Activated CD4-positive, alpha-beta T cell treated with anti-CD3 and anti-CD28 coated beads, Interleukin-10, Interleukin-2, amounts not matched to agents 100 ng/mL and 50 ng/mL, durations not matched to agents 16 hours and 8 hours (primary cell): ENCODE results near the gene AMBRA1.
A peak's percentile ranks its signal among the peaks of the same experiment; 100 is the strongest.
"Not testable (repeated sequence)": the region's sequence is repeated elsewhere in the genome, so short reads cannot be mapped to it uniquely, and the experiment has no call there.

ENCODE experiments used
- DNase-seq: peaks from one replicate; pipeline ENCODE4 v3.0.0-alpha.2; 2020

Gene AMBRA1

DNA sequence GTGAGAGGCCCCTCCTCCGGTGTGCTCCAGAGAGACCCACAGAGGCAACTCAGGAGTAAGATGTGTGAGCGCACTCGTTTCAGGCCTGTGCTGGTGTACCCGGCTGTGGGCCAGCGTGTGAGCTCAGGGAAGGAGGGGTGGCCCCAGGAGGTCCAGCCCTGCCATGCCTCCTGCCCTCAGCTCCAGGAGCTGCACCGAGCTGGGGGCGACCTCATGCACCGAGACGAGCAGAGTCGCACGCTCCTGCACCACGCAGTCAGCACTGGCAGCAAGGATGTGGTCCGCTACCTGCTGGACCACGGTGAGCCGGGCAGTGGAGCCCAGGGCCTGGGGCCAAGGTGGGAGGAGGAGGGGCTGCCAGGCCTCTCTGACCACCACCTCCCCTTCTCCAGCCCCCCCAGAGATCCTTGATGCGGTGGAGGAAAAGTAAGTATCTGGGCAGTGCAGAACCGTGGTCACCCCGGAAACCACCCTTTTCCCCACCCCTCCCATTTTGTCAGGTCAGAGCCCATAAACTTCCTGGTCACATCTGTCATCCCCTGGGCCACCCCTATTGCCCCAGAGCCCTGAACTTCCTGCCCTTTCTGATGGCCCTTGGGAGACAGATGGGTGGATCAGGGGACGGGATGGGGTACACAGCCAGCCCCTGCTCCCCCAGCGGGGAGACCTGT lies 214.9 kb downstream of the AMBRA1 start:
- no peak for DNase-seq

DNA sequence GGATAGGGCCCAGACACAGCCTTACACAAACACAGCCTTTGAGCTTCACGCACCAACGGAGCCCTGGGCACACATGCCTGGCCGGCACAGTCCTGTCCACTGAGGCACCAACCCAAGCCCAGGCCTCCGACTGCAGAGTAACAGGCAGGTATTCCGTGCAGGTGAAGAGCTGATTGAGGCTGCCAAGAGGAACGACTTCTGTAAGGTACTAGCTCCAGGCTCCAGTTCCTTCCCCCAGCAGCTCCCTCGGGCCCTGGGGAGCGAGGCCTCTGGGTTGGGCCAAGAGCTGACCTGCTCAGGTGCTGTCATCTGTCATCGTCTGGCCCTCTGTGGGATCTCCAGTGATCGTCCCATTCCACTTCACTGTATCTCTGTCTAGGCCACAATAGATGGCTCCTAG lies 215.5 kb downstream of the AMBRA1 start:
- DNase-seq, result no peak

DNA sequence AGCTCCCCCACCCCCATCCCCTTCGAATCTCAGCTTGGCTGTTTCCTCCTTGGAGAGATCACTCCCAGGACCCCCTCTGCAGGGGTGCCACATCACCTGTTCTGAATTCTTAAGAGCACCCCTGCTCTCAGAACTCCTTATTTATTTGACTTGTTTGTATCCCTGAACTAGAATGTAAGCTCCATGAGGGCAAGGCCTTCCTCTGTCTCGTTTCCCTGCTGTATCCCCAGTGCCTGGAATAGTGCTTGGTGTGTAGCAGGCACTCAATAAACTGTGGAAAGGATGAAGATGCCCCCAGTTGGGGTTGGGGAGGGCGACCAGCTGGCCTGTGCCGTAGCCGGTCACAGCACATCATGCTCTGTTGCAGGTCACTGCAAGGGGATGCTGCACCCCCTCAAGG lies 216.0 kb downstream of the AMBRA1 start:
- no peak for DNase-seq

DNA sequence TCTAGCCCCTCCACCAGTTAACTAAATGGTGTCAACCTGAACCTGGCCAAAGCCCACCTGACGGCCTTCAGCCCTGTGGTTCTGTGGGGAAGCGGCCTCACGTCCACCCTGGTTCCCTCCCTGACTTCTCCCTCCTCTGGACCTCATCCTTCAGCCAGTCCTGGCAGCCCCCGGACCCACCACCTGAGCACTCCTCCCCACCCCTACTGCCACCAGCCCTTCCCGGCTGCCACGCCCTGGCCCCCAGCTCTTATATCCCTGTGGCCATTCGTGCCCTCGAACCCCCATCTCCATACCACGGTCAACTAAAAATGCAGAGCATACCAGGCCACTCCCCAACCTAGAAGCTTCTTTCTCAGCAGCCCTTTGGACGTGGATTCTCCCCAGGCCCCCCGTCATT lies 216.5 kb downstream of the AMBRA1 start:
- no peak for DNase-seq

DNA sequence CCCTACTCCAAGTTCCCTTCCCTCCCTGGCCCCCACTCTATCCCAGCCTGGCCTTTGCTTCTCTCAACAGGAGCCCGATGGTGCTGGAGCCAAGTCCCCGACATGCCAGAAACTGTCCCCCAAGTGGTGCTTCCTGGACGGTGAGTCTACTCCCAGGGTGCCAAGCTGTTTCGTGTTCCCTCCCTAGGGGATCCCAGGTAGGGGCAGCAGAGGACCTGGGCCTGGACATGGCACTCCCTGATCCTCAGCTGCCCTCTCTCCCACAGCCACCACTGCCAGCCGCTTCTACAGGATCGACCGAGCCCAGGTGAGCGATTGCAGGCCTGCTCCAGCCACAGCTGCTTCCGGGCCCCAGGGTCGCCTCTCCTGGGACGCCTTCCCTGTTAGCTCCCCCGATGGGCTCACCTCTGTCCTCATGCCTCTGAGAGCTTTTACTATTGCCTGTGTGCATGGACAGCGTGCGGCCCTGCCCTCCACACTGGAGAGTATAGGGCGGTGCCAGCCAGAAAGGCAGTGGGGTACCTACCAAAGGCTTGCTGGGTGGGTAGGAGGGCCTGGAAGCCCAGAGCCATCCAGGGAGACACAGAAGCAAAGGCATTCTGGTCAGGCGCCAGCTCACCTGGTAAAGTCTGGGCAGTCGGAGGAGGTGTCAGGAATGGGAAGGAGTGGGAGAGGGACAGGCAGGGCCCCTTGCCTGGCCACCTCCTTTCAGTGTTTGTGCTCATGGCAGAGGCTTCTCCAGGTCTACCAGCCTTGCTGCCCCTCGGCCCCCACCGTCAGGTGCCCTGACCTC lies 217.4 kb downstream of the AMBRA1 start:
- DNase-seq, result no peak

DNA sequence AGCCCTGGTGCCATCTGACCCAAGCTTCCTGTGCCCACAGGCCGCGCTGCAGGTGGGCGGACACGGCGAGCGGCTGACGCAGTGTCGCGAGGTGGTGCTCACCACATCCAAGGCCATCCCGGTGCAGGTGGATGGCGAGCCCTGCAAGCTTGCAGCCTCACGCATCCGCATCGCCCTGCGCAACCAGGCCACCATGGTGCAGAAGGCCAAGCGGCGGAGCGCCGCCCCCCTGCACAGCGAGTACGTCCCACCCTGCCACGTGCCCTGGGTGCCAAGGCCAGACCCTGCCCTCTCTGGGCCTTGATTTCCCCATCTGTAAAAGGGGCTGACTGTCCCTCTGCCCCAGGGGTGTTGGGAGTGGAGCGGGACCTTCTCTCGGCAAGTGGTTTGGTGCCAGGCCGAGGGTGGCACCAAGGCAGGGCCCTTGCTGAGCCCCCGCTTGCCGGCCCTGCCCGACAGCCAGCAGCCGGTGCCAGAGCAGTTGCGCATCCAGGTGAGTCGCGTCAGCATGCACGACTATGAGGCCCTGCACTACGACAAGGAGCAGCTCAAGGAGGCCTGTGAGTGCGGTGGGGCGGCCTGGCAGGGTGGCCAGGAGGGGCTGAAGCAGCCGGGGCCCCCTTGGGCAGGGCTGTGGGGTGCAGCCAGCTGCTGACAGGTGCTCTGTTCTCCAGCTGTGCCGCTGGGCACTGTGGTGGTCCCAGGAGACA lies 218.3 kb downstream of the AMBRA1 start:
- DNase-seq, result no peak

DNA sequence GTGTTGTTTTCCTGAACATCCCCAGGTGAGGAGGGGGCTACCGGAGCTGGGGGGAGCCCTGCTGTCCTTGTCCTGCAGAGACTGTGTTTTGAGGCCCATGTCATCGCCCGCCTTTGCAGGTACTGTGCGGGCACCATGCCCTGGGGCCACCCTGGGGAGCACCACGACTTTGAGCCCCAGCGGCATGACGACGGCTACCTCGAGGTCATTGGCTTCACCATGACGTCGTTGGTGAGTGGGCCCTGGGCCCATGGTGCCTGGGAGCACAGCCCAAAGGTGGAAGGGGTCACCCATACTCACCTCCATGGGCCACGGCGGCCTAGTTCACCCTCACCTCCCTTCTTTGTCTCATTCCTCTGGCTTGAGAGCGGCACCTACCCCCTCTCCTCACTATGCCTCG lies 219.0 kb downstream of the AMBRA1 start:
- no peak for DNase-seq

DNA sequence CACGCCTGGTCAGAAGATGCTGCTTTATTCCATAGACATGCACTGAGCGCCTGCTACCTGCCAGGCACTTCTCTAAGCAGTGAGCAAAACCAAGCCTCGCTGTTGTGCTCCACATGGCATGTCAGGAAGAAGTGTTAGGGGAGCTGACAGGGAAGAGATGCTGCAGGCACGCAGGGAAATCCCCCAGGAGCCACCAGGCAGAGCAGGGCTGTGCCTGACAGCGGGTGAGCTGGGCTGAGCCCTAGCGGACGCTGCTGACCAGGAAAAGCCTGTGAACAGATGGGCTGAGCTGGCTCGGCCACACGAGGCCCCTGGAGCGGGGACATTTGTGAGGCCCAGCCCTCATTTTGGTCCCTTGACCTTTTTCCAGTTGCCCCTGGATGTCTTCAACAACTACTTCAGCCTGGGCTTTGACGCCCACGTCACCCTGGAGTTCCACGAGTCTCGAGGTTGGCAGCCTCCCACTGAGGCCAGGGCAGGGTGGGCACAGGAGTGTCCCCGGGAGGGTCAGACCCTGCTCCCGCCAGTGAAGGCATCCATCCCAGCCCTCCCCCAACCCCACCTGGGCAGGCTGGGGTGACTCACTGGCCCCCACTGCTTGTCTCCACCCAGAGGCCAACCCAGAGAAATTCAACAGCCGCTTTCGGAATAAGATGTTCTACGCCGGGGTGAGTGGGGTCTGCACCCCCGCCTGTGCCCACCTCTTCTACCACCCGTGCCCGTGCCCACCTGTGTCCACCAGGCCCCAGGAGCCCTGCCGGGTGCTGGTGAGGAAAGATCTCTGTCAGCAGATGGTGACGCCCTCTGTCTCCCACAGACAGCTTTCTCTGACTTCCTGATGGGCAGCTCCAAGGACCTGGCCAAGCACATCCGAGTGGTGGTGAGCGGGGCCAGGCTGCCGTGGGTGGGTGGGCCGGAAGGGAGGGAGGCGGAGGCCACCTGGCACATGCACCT lies 219.8 kb downstream of the AMBRA1 start:
- DNase-seq, result no peak

DNA sequence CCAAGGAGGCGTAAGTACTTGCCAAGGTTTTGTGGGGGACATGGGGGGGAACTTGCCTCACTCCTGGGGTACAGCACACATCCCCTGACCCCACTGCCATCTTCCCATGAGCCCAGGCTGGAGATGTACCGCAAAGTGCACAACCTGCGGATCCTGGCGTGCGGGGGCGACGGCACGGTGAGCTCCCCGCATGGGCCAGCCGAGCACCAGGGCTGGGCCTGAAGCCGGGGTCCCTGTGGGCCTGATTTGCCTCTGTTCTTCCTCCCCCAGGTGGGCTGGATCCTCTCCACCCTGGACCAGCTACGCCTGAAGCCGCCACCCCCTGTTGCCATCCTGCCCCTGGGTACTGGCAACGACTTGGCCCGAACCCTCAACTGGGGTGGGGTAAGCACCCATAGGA lies 221.3 kb downstream of the AMBRA1 start:
- DNase-seq, result not testable (repeated sequence)

DNA sequence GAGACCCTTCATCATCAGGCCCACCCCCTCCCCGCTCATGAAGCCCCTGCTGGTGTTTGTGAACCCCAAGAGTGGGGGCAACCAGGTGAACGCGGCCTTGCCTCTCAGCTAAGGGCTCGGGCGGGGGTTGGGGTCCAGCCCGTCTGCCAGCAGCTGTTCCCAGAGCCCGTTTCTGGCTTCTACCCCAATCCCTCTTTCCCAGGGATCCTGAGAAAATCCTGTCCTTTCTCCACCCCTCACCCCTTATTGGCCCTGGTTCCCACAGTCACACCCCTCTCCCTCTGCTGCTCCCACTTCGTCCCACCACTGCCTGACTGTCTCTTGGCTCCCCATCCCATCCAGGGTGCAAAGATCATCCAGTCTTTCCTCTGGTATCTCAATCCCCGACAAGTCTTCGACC lies 221.7 kb downstream of the AMBRA1 start:
- no peak for DNase-seq

DNA sequence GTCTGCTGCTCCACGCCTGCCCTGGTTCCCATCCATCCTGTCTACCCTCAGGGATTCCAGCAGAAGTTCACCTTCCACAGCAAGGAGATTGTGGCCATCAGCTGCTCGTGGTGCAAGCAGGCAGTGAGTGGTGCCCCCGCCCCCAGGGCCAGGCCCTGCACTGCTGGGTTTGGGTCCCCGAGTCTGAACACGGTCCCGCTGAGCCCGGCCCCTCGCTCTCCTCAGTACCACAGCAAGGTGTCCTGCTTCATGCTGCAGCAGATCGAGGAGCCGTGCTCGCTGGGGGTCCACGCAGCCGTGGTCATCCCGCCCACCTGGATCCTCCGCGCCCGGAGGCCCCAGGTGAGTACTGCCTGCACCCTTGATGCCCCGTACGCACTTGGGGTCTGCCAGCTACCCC lies 222.6 kb downstream of the AMBRA1 start:
- DNase-seq, result not testable (repeated sequence)

DNA sequence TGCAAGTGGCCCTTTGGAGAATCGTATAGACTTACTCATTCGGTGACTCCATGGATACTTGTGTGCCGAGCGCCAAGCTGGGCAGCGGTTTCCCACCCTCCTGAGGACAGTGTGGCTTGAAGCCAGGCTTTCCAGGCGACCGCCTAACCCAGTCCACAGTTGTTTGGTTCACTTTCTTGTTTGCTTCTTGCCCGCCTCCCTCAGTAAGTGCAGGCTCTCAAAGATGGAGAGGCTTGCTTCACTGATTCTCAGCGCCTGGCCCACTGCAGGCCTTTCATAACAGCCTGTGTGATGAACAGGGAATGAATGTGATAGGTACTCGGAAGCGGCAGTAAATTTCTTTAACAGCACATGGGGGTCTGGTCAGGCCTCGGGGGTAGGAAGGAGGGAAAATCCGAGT lies 223.6 kb downstream of the AMBRA1 start:
- no peak for DNase-seq

DNA sequence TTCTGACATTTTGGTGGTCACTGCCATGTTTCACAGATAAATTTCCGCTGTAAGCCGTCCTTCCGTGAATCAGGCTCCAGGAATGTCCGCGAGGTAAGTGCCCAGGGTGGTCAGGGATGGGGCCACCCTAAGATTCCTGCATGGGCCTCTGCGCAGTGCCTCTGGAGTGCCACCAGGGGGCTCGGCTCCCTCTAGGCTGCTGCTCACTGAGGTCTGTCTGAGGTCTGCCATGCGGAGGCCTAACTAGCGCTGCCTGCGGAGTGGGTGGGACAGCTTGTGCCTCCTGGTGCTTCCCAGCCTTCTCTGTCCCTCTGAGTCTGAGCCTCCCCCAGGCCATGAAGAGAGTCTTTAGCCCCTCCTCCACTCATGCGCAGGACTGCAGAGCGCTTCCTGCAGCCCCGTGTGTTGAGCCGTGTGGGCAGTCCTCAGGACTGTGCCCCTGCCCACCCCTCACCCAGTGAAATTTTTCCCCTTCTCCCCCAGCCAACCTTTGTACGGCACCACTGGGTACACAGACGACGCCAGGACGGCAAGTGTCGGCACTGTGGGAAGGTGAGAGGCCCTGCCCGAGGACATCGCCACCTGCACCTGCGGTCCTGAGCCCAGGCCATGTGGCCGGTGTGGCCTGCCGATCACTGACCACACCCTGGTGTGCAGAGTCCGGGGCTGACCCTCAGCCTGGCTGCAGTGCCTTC lies 224.2 kb downstream of the AMBRA1 start:
- peak; percentile 64 for DNase-seq

DNA sequence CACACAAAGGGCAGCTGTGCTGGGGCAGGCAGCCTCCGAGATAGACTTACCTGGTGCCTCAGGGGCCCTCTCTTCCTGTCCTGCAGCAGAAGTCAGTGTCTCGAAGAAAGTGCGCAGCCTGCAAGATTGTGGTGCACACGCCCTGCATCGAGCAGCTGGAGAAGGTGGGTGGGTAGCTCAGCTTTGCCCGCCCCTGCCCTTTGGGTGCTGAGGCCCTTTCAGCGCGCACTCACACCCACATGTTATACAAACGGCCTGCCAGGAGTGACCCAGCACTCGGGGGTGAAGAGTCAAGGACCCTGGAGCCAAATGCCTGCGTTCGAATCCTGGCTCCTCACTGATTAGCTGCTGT lies 225.9 kb downstream of the AMBRA1 start:
- DNase-seq, result no peak

DNA sequence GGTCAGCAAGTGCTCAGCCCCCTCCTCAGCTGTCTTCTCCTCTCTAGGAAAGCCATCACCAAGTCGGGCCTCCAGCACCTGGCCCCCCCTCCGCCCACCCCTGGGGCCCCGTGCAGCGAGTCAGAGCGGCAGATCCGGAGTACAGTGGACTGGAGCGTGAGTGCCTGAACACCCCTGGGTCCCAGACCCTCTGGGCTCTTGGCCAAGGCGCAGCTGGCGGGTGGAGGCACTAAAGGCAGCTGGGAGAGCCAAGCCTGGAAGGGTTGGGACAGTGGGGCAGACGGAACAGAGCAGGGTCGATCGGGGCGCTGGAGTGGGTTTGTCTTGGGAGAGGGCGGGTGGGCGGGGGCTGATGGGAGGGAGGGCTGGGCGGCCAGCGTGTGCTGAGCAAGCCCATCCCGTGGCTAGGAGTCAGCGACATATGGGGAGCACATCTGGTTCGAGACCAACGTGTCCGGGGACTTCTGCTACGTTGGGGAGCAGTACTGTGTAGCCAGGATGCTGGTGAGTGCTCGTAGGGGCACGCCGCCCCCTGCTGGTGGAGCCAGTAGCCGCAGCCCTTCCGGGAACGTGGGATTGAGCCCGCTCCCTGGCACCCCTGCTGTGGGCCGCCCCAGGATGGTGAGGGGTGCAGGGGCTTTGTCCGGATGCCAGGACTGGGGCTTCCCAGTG lies 226.4 kb downstream of the AMBRA1 start:
- DNase-seq, result peak; percentile 74

DNA sequence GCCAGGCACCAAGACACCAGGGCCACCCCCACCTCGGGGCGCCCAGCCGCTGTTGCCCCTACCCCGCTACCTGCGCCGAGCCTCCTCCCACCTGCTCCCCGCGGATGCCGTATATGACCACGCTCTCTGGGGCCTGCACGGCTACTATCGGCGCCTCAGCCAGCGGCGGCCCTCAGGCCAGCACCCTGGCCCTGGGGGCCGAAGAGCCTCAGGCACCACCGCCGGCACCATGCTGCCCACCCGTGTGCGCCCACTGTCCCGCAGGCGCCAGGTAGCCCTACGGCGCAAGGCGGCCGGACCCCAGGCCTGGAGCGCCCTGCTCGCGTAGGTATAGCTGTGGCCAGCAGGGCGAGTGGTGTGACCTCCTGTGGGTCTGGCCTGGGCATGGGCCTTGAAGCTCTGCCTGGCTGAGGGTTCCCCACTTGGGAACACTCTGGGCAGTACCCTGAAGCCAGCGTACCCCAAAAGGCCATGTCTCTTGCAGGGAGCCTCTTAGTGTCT lies 227.1 kb downstream of the AMBRA1 start:
- no peak for DNase-seq

DNA sequence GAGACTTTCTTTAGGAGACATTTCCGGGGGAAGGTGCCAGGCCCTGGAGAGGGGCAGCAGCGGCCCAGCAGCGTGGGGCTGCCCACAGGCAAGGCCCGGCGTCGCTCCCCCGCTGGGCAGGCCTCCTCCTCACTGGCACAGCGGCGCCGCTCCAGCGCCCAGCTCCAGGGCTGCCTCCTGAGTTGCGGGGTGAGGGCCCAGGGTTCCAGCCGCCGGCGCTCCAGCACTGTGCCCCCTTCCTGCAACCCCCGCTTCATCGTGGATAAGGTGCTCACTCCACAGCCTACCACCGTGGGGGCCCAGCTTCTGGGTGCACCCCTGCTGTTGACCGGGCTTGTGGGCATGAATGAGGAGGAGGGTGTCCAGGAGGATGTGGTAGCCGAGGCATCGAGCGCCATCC lies 227.6 kb downstream of the AMBRA1 start:
- no peak for DNase-seq

DNA sequence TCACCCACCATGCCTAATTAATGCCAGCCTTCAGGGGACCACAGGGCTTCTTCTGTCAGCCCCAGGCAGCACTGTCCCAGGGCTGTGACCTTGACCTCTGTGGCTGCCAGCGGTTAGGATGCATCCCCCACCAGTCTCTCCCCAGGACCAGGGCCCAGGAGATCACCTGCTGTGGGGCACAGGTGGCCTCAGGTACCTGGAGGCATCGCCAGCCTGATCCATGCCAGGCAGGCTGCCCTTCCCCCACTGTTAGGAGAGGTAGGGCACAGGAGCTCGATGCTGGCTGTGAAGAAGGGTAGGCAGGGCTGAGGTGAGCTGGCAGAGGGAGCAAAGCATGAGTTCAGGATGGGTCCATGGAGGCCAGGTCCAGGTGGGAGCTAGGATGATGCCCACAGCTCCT lies 229.0 kb downstream of the AMBRA1 start:
- no peak for DNase-seq

DNA sequence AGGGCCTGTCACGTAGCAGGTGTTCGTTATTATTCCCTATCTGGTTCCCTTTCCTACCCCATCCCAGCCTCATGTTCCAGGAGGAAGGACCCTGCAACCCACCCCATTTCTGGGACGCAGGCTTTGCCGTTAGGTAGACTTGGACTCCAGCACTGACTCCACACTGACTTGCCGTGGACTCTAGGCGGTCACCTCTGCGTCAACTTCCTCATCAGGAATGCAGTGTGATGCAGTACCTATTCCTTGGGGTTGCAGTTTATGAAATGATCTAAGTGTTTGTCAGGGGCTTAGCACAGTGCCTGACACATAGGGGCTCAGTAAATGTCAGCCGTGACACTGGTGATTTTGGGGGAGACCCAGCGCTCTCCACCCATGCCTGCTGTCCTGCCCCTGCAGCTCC lies 229.8 kb downstream of the AMBRA1 start:
- DNase-seq, result no peak

DNA sequence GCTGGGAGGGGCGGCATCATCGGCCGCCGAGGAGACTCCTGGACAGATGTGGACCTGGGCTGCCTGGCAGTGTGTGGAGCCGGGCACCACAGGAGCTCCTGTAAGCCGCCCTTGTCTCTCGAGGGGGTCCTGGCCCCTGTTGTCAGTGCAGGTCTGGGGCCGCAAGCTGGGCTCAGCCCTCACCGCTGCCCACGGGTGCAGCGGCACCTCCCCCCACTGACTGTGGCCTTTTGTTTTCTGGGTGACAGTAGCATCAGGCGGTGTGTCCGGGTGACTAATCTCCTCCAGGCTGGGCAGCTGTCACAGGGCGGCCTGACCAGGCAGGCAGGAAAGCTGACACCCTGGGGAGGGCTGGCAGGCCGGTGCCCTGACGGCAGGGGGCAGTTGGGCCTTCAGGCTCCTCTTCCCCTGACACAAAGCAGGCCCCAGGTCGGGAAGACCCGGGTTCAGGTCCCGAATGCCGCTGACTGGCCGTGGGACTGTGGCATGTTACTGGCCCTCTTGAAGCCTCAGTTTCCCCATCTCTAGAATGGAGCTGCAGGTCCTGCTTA lies 230.3 kb downstream of the AMBRA1 start:
- DNase-seq, result no peak

DNA sequence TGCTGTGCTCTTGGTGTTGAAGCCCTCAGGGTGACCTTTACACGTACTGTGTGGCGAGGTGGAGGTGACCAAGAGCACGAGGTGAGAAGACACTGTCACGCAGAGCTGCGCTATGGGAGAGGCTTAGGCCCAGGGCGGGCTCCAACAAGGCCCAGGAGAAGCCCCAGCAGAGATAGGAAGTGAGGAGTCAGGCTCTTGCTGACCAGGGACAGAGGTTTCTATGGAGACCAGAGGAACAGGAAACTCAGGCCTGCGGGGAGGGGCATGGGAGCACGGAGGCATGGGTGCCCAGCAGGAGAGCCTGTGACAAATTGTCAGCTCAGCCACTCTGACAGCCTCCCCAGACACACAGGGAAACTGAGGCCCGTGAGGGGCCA lies 230.8 kb downstream of the AMBRA1 start:
- no peak for DNase-seq
